GM12865 (cell line): ENCODE data around the gene FMN1.

ENCODE experiments used
- DNase-seq: peaks from one replicate; pipeline ENCODE4 v3.0.0; 2010; ENCODE audit warnings: low read depth
- H3K4me3 ChIP-seq: 2 replicates; pipeline ENCODE4 v1.5.1; 2011; ENCODE audit warnings: mild to moderate bottlenecking, low read depth, low read length, control low read depth
- TF ChIP-seq, protein P1 (sequence below): IDR thresholded peaks from 2 replicates; pipeline ENCODE4 v1.5.1; 2011; ENCODE audit warnings: low read length, control low read depth, low read depth, inconsistent platforms; ENCODE audit not compliant: insufficient read depth; ENCODE audit errors: missing control alignments

The FMN1 gene

DNA sequence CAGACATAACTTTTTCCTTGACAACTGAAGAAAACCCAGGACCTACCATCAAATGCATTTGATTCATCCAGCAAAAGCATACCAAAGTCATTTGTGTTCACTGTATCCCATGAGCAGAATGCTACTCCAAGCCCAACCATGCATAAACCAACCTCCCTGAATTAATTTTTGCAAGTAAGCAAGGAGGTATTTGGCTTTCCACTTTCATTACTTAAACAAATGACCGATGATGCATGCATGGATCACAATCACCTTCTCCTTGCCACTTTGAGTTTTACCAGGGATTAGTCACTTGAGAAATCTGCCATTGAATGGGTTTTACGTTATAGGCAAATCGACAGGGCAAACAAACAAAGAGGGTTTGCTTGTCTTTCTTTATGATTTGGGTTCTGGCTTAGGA is 214.8 kb downstream of the FMN1 start:
- H3K4me3 ChIP-seq = no peak overlapping the region
- TF ChIP-seq, protein P1, sequence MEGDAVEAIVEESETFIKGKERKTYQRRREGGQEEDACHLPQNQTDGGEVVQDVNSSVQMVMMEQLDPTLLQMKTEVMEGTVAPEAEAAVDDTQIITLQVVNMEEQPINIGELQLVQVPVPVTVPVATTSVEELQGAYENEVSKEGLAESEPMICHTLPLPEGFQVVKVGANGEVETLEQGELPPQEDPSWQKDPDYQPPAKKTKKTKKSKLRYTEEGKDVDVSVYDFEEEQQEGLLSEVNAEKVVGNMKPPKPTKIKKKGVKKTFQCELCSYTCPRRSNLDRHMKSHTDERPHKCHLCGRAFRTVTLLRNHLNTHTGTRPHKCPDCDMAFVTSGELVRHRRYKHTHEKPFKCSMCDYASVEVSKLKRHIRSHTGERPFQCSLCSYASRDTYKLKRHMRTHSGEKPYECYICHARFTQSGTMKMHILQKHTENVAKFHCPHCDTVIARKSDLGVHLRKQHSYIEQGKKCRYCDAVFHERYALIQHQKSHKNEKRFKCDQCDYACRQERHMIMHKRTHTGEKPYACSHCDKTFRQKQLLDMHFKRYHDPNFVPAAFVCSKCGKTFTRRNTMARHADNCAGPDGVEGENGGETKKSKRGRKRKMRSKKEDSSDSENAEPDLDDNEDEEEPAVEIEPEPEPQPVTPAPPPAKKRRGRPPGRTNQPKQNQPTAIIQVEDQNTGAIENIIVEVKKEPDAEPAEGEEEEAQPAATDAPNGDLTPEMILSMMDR = no peak
- no peak for DNase-seq

GRCh38 chr15:32977506-32977905 is 217.0 kb downstream of the FMN1 start:
- H3K4me3 ChIP-seq = no peak overlapping the region
- TF ChIP-seq, protein P1 = no peak
- DNase-seq = no peak

GRCh38 chr15:32974691-32975090 is 219.8 kb downstream of the FMN1 start:
- TF ChIP-seq, protein P1 = no peak
- no peak overlapping the region for H3K4me3 ChIP-seq
- DNase-seq = no peak

DNA sequence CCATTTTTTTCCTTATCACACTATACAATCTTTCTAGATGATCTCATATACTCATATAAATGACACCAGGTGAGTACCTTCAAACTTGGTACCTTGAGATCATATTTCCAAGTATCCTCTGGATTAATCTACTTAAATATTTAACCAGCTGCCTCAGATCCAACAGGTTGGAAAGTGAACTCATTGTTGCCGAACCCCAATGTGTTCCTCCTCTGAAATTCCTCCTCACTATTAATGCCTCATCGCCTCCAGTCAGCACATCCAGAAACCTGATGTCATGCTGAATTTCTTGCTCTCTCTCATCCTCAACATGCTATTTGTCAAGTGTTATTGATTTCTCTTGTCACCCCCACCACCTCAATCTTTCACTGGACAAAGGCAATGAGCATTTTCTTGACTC is 221.8 kb downstream of the FMN1 start:
- no peak for DNase-seq
- no peak overlapping the region for H3K4me3 ChIP-seq
- TF ChIP-seq, protein P1 = no peak

- TF ChIP-seq, protein P1 = no peak
- no peak overlapping the region for H3K4me3 ChIP-seq
- DNase-seq = no peak
Measured at GRCh38 chr15:32970847-32971246, 223.7 kb downstream of the FMN1 start.

- H3K4me3 ChIP-seq = no peak overlapping the region
- TF ChIP-seq, protein P1 = no peak
- DNase-seq = no peak
Measured at GRCh38 chr15:32967521-32967920, 227.0 kb downstream of the FMN1 start.

DNA sequence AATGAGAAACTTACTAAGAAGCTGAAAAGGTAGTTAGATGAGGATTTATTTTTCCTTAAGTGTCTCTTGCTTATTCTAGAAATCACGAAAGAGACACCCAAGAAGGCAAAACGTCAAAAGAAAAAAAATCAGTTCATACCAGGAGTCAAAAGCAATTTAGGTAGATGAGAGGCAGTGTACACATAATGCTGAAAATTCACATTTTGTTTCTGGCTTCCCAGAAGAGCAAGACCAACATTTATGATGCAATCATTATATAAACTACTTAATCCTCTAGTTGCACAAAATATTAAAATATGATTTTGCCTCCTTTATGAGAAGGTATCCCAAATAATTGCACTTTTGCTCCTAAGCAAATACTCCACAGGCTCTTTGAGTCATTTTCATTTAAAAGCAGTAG is 228.0 kb downstream of the FMN1 start:
- TF ChIP-seq, protein P1 = no peak
- no peak for DNase-seq
- H3K4me3 ChIP-seq = no peak overlapping the region
